Mesodermal cell (in vitro differentiated cells): ENCODE results near the gene DACT3.
A peak's percentile ranks its signal among the peaks of the same experiment; 100 is the strongest.

Experiments used
- H3K27ac ChIP-seq: 2 replicates; pipeline ENCODE4 v1.7.0; 2013; ENCODE audit warnings: mild to moderate bottlenecking, low read depth, low read length, moderate library complexity; ENCODE audit not compliant: severe bottlenecking
- H3K36me3 ChIP-seq: 2 replicates; pipeline ENCODE4 v1.7.1; 2013; ENCODE audit warnings: mild to moderate bottlenecking, low read length, moderate library complexity; ENCODE audit not compliant: control insufficient read depth, insufficient read depth
- H3K4me1 ChIP-seq: one replicate; pipeline ENCODE4 v1.7.1; 2013; ENCODE audit warnings: mild to moderate bottlenecking, low read length; ENCODE audit not compliant: insufficient read depth, control insufficient read depth, poor library complexity, severe bottlenecking
- H3K4me3 ChIP-seq: 2 replicates; pipeline ENCODE4 v1.7.0; 2013; ENCODE audit warnings: low read length, control low read depth, mild to moderate bottlenecking; ENCODE audit not compliant: insufficient read depth, poor library complexity, severe bottlenecking; ENCODE audit errors: extremely low read depth
- H3K9me3 ChIP-seq: 2 replicates; pipeline ENCODE4 v1.7.1; 2013; ENCODE audit warnings: mild to moderate bottlenecking, low read length, moderate library complexity; ENCODE audit not compliant: control insufficient read depth
- WGBS, 2 experiments: methylation state at CpG; one replicate each; pipeline ENCODE4 v1.1.5; 2013; ENCODE audit warnings: missing lambda C conversion rate in 2 of 2; ENCODE audit not compliant: insufficient coverage in 2 of 2; 5-methylcytosine and 5-hydroxymethylcytosine counted together

The DACT3 gene

DNA sequence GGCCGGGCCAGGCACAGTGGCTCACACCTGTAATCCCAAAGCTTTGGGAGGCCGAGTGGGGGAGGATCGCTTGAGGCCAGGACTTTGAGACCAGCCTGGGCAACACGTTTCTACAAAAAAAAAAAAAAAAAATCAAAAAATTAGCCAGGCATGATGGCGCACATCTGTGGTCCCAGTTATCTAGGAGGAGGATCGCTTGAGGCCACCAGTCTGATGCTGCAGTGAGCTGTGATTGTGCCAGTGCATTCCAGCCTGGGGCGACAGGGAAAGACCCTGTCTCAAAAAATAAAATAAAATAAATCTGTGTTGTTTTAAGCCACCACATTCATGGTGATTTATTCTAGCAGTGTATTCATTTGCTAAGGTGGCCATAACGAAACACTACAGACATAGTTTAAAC lies 4.1 kb upstream of the DACT3 start:
- H3K4me1 ChIP-seq = peaks cover 5% of the 10 kb centered on the region
- H3K9me3 ChIP-seq = no peaks in the 10 kb centered on the region
- H3K36me3 ChIP-seq = no peaks in the 10 kb centered on the region
- H3K27ac ChIP-seq = no peak overlapping the region
- H3K4me3 ChIP-seq = no peak overlapping the region
- WGBS, 2 experiments = 87 to 100% methylated on average over 1 to 3 of the region's 8 CpGs

DNA sequence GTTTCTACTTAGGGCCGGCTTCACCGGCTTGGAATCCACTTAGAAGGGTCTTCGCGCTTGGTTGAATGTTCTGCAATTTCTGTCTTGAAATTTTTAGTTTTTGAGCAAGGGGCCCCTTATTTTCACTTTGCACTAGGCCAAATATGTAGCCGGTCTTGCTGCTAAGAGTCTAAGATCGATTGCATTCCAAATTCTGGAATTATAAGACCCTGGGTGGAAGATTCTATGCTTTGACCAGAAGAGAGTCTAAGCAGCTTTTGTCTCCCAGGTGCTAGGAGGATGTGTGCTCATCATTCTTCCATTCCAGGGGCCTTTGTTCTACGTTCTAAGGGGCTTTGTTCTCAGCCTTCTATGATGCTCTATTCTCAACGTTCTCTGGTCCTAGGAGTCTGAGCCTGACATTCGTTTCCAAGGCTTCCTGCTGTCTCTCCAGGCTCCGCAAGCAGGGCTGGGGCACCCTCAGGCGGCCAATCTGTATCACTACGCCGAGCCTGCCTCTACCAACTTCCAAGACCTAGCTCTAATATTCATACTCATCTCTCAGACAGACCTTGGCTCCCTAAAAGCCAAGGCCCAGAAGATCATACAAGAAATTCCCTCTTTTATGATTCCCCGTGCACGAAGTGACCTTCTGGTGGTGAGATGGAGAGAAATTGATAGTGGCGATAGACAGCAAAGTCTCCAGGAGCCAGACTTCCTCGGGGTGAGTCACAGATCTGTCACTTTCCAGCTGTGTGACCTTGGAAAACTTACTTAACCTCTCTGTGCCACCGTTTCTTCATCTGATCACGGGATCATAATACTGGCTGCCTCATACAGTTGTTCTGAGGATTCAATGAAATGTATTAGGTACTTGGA lies 982 bp upstream of the DACT3 start:
- Histone ChIP-seq H3K36me3 (peaks cover 17% of the 10 kb centered on the region), H3K27ac (peak overlapping the region; percentile 93), H3K9me3 (no peaks in the 10 kb centered on the region), H3K4me3 (peak overlapping the region; percentile 25), H3K4me1 (peaks cover 12% of the 10 kb centered on the region)
- 7 to 10% methylated on average over 12 of the region's 19 CpGs for WGBS, 2 experiments

DNA sequence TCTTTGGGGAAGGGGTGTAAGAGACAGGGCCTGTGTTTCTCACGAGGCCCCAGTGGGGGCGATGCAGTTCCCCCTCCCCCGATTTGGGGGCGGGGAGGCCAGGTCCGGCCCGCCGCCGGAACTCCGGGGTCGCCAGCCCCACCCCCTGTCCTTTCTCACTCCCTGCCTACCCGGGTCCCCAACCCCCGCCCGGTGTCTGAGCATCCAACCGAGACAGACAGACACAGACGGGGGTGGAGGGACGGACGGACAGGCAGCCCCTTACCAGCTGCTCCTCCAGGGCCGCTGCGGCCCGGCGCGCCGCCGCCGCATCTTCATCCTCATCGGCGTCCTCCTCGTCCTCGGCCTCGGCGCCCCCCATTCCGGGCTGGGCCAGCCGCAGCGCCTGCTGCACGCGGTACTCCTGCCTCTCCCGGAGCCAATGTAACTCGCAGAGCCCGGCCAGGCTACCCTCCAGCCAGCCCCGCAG lies 397 bp downstream of the DACT3 start:
- no peaks in the 10 kb centered on the region for H3K9me3 ChIP-seq
- H3K4me1 ChIP-seq = peaks cover 12% of the 10 kb centered on the region
- peak overlapping the region; percentile 68 for H3K27ac ChIP-seq
- peaks cover 26% of the 10 kb centered on the region for H3K36me3 ChIP-seq
- WGBS, 2 experiments = 0 to 1% methylated on average over 30 to 36 of the region's 40 CpGs
- peak overlapping the region; percentile 79 for H3K4me3 ChIP-seq

DNA sequence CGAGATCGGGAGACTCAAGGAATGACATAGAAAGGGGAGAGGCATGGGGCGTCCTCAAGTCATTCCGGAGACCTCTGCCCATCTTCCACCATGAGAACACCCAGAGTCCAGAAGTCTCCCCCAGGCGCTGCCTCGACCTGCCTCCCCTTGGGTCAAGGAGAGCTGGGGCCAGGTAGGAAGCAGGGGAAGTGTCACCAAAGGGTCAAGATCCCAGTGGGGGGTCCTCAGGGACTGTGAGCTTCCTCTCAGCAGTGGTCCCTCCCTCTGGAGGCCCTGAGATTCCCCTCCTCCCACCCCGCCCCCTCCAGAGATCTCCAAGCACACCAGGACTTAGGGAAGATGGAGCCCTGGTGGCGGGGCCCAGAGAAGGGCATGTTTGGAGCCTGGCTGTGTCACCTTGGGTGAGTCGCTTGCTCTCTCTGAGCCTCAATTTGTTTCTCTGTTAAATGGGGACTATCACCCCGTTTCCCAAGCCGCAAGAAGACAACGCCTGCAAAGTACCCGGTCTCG lies 919 bp downstream of the DACT3 start:
- 1 to 2% methylated on average over 10 to 13 of the region's 14 CpGs for WGBS, 2 experiments
- Histone ChIP-seq H3K27ac (peak overlapping the region; percentile 68), H3K36me3 (peaks cover 26% of the 10 kb centered on the region), H3K4me1 (peaks cover 12% of the 10 kb centered on the region), H3K4me3 (peak overlapping the region; percentile 79), H3K9me3 (no peaks in the 10 kb centered on the region)

DNA sequence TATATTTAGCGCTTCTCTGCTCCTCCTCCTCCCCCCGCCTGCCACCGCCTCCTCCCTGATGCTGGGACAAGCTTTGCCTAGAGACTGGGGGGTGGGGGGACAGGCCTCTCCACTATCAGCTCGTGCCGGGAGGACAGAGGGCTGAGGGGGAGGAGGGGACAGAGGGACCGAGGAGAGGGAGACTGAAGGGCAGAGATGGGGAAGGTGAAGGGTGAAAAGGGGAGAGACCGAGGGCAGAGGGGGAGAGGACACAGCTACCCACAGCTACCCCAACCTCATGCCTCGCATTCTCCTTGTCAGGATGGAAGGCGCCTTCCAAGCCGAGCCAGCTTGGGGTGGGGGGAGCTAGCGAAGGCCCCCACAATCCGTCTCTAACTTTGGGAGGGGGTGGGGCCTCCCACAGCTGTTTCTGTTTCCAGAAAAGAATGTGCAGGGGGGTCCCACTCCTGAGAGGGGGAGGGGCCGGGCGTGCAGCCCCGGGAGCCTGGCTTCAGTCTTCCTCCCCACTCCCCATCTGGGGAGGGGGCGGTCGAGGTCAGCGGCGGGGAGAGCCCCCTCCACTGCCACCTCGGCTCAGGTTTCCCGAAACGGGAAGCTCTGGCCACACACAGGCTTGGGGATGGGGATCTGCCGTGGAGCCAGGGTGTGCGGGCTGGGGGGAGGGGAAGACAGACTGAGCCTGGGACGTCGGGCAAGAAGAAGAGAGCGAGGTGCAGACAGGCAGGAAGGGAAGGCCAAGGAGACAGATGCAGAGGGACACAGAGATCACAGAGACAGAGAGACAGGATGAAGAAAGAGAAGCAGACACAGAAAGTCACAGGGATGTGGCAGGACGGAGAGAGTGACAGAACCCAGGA lies 1.6 kb downstream of the DACT3 start:
- Histone ChIP-seq H3K36me3 (peaks cover 26% of the 10 kb centered on the region), H3K27ac (peak overlapping the region; percentile 68), H3K9me3 (no peaks in the 10 kb centered on the region), H3K4me1 (peaks cover 14% of the 10 kb centered on the region), H3K4me3 (peak overlapping the region; percentile 79)
- 1% methylated on average over 11 to 12 of the region's 28 CpGs for WGBS, 2 experiments

DNA sequence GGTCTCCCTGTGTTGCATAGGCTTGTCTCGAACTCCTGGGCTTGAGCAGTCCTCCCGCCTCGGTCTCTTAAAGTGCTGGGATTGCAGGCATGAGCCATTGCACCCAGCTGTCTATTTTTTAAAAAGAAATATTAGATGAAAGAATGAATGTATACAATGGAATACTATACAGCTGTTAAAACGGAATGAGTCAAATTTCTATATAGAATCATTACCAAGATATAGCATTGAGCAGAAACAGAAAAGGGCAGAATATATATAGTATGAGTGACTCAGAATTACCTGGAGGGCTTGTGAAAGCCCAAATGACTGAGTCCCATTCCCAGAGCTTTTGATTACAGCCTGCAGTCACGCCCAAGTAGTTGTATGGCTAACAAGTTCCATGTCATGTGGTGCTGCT lies 4.4 kb downstream of the DACT3 start:
- WGBS, 2 experiments = 86 to 93% methylated on average over 1 to 4 of the region's 5 CpGs
- Histone ChIP-seq H3K4me1 (peaks cover 26% of the 10 kb centered on the region), H3K9me3 (no peaks in the 10 kb centered on the region), H3K36me3 (peaks cover 44% of the 10 kb centered on the region), H3K4me3 (no peak overlapping the region), H3K27ac (no peak overlapping the region)

DNA sequence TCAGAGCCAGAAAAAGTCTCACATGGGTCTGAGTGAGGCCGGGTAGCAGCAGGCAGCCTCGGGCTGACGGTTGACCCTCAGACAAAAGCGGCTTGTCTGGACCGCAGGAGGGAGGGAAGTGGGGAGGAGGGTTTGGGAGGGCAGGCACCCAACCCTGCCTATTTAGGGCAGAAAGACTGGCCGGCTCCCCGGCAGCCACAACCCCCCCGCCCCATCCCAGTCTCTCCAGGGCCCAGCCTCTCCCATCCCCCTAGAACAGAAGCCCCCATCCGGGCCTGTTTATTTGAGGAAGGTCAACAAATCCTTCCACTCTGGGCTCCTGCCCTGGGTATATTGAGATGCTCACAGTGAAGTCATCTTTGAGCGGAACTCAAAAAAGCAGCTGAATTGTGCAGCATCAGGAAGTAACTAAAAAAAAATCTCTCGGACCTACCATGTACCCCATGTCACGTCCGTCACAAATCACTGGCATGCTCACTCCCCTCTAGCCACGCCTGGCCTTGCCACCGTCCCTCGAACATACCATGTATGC lies 6.3 kb downstream of the DACT3 start:
- peaks cover 4% of the 10 kb centered on the region for H3K9me3 ChIP-seq
- 28 to 31% methylated on average over 12 to 14 of the region's 16 CpGs for WGBS, 2 experiments
- H3K4me3 ChIP-seq = no peak overlapping the region
- H3K4me1 ChIP-seq = peaks cover 25% of the 10 kb centered on the region
- H3K36me3 ChIP-seq = peaks cover 57% of the 10 kb centered on the region
- peak overlapping the region; percentile 83 for H3K27ac ChIP-seq

DNA sequence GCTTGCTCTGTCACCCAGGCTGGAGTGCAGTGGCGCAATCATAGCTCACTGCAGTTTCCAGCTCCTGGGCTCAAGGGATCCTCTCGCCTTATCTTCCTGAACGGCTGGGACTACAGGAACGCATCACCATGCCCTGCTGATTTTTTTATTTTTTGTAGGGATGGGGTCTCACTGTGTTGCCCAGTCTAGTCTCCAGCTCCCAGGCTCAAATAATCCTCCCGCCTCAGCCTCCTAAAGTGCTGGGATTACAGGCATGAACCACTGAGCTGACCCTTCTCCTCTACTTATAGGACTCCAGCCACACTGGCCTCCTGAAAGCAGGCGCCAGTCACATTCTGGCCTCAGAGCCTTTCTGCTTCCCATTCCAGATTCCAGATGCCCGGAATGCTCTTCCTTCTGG lies 10.5 kb downstream of the DACT3 start:
- Histone ChIP-seq H3K4me3 (no peak overlapping the region), H3K9me3 (peaks cover 24% of the 10 kb centered on the region), H3K36me3 (peaks cover 46% of the 10 kb centered on the region), H3K4me1 (peaks cover 17% of the 10 kb centered on the region), H3K27ac (no peak overlapping the region)
- WGBS, 2 experiments = 93 to 97% methylated on average over 5 to 6 of the region's 7 CpGs

DNA sequence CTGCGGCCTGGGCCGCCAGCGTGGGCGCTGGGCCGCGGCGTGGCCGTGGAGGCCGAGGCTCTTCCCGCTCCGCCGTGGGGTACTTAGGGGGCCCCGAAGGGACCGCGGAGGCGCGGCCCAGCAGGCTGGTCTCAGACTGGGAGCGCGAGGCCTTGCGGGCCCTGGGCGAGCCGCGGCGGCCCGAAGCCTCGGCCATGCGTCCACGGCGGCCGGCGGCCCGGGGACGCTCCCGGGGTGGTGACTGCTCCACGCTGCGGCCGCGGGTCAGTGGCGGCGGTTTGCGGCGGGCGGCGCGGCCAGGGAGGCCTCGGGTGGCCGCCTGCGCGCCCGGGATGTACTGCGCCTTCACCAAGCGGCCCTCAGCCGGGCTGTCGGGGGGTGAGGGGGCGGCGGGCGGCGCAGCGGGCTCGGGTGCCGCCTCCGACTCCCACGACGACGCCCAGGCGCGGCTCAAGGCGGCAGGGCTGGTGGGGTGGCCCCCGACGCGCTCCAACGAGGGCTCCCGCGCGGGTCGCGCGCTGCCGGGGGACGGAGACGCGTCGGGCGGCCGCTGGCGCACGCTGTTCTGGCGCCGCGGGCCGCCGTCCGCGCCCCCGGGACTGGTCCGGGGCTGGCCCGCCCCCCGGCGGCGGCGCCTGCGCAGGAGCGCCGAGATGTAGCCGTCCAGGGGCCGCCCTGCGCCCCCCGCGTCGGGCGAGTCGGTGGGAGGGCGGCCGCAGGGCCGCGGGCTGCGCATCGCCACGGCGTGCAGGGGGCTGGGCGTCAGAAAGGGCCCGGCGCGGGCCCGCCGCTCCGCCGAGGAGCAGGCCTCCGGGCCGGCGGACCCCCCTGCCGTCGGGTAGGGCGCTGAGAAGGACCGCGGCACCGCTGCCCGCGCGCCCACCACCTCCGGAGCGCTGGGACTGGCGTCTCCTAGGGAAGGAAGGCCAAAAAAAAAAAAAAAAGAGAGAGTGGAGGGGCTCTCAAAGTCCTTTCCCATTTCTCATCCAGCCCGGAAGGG lies 11.7 kb downstream of the DACT3 start:
- peaks cover 24% of the 10 kb centered on the region for H3K9me3 ChIP-seq
- WGBS, 2 experiments = 27 to 34% methylated on average over 74 to 87 of the region's 144 CpGs
- H3K4me1 ChIP-seq = peaks cover 15% of the 10 kb centered on the region
- peaks cover 46% of the 10 kb centered on the region for H3K36me3 ChIP-seq
- no peak overlapping the region for H3K4me3 ChIP-seq
- no peak overlapping the region for H3K27ac ChIP-seq
